Breast epithelium (tissue), 4 donors: Measurements from ENCODE around the gene NCKAP5. TPM values are rescaled to one million over a fixed set of nuclear protein-coding genes. Genes with fewer than 3 reads are reported as not detected.
A peak's percentile ranks its signal among the peaks of the same experiment; 100 is the strongest.

Experiments used
- DNase-seq, 2 donors: peaks; one replicate each; pipeline ENCODE4 v3.0.0-alpha.2; 2019; ENCODE audit warnings: low spot score in 2 of 2
- H3K27ac ChIP-seq, 2 donors: fragments of 200-600 bp; sonication (generic) in 1 of 2; one replicate each; pipeline ENCODE4 v1.5.1; 2016 to 2019; ENCODE audit warnings: mild to moderate bottlenecking in 1 of 2
- H3K27me3 ChIP-seq, 2 donors: fragments of 200-600 bp; sonication (generic) in 1 of 2; one replicate each; pipeline versions ENCODE4 v1.5.1 to v1.6.0; 2017 to 2019; ENCODE audit warnings: control low read depth in 1 of 2, mild to moderate bottlenecking in 1 of 2
- H3K36me3 ChIP-seq: fragments of 200-600 bp; one replicate; pipeline ENCODE4 v1.5.1; 2019
- H3K4me1 ChIP-seq, 2 donors: fragments of 200-600 bp; sonication (generic); one replicate each; pipeline ENCODE4 v1.5.1; 2016 to 2019; ENCODE audit warnings: control low read depth in 1 of 2
- H3K4me3 ChIP-seq, 3 donors: fragments of 200-600 bp; sonication (generic); 1 replicate in 2 of 3; 2 replicates in 1 of 3; pipeline ENCODE4 v1.5.1; 2016 to 2019; ENCODE audit warnings: mild to moderate bottlenecking in 3 of 3, moderate library complexity in 2 of 3
- H3K9me3 ChIP-seq, 2 donors: fragments of 200-600 bp; sonication (generic) in 1 of 2; one replicate each; pipeline ENCODE4 v1.5.1; 2016 to 2019; ENCODE audit warnings: control low read depth in 1 of 2
- CTCF ChIP-seq, 3 donors: fragments of 450-650 bp; IDR thresholded peaks; one replicate each; pipeline ENCODE4 v1.5.1; 2016 to 2017; ENCODE audit warnings: antibody characterized with exemption in 3 of 3, mild to moderate bottlenecking in 3 of 3, moderate library complexity in 3 of 3
- POLR2A ChIP-seq: fragments of 450-650 bp; IDR thresholded peaks from one replicate; pipeline ENCODE4 v1.6.1; 2016; ENCODE audit warnings: antibody characterized with exemption, mild to moderate bottlenecking, moderate library complexity
- POLR2AphosphoS5 ChIP-seq, 3 donors: sonication (generic); formaldehyde crosslinking; IDR thresholded peaks; one replicate each; pipeline ENCODE4 v1.6.1; 2017; ENCODE audit warnings: antibody characterized with exemption in 3 of 3
- intact Hi-C: fragments of 100-400 bp; cut with DNase I; formaldehyde crosslinking; loops from one replicate; pipeline ENCODE4 v1.15.1; 2023; ENCODE audit warnings: low total_unique reads
- total RNA-seq, 3 donors: library from RNA; depleted of rRNA; stranded (reverse); fragments of >200 nt; gene quantifications; one replicate each; pipeline ENCODE4 v1.1.0, GENCODE V29; 2016

Gene NCKAP5
- total RNA-seq, 3 donors from 2014 or later = 1.1 to 10.5 (median 6.1) TPM

- DNase-seq = peak in 1 of 2 donors; percentile 20
- no peaks in the 10 kb centered on the region for H3K36me3 ChIP-seq
- no peaks in the 10 kb centered on the region for H3K9me3 ChIP-seq
- intact Hi-C loops = no loop called here
- no peak overlapping the region for H3K27ac ChIP-seq
- no peaks in the 10 kb centered on the region for H3K27me3 ChIP-seq
- no peak overlapping the region for H3K4me3 ChIP-seq
- H3K4me1 ChIP-seq = no peaks in the 10 kb centered on the region
- TF ChIP-seq POLR2A = no peak
- TF ChIP-seq POLR2AphosphoS5 (IDR thresholded peaks at IDR 0.05) = no peak
- no peak for TF ChIP-seq CTCF (IDR thresholded peaks at IDR 0.05)
Measured at GRCh38 chr2:133312038-133312729, 256.1 kb downstream of the NCKAP5 start.

GRCh38 chr2:133306236-133306635 lies 262.0 kb downstream of the NCKAP5 start:
- intact Hi-C loops = no loop called here

GRCh38 chr2:133304344-133304743 lies 263.9 kb downstream of the NCKAP5 start:
- TF ChIP-seq POLR2AphosphoS5 (IDR thresholded peaks at IDR 0.05) (no peak), CTCF (IDR thresholded peaks at IDR 0.05) (no peak), POLR2A (no peak)
- H3K27me3 ChIP-seq = no peaks in the 10 kb centered on the region

More at GRCh38 chr2:133306236-133306635, 262.0 kb downstream of the NCKAP5 start:
- no peaks in the 10 kb centered on the region for H3K9me3 ChIP-seq
- no peaks in the 10 kb centered on the region for H3K27me3 ChIP-seq
- no peaks in the 10 kb centered on the region for H3K4me1 ChIP-seq
- DNase-seq = no peak
- TF ChIP-seq POLR2A (no peak), CTCF (IDR thresholded peaks at IDR 0.05) (no peak), POLR2AphosphoS5 (IDR thresholded peaks at IDR 0.05) (no peak)
- no peak overlapping the region for H3K4me3 ChIP-seq
- no peak overlapping the region for H3K27ac ChIP-seq
- no peaks in the 10 kb centered on the region for H3K36me3 ChIP-seq

GRCh38 chr2:133303150-133303549 lies 265.1 kb downstream of the NCKAP5 start:
- H3K27me3 ChIP-seq = no peaks in the 10 kb centered on the region
- H3K36me3 ChIP-seq = no peaks in the 10 kb centered on the region
- H3K4me1 ChIP-seq = no peaks in the 10 kb centered on the region
- no peaks in the 10 kb centered on the region for H3K9me3 ChIP-seq
- TF ChIP-seq POLR2A = no peak
- no peak overlapping the region for H3K4me3 ChIP-seq
- H3K27ac ChIP-seq = no peak overlapping the region
- DNase-seq = no peak
- intact Hi-C loops = no loop called here

More at GRCh38 chr2:133304344-133304743, 263.9 kb downstream of the NCKAP5 start:
- Histone ChIP-seq H3K4me3 (no peak overlapping the region), H3K9me3 (no peaks in the 10 kb centered on the region), H3K27ac (no peak overlapping the region), H3K36me3 (no peaks in the 10 kb centered on the region), H3K4me1 (no peaks in the 10 kb centered on the region)
- DNase-seq = no peak
- intact Hi-C loops = no loop called here

- H3K27me3 ChIP-seq = no peaks in the 10 kb centered on the region
- intact Hi-C loops = no loop called here
- no peaks in the 10 kb centered on the region for H3K36me3 ChIP-seq
- TF ChIP-seq POLR2A (no peak), POLR2AphosphoS5 (IDR thresholded peaks at IDR 0.05) (no peak), CTCF (IDR thresholded peaks at IDR 0.05) (no peak)
- no peak overlapping the region for H3K4me3 ChIP-seq
- H3K4me1 ChIP-seq = no peaks in the 10 kb centered on the region
- DNase-seq = no peak
- no peak overlapping the region for H3K27ac ChIP-seq
- no peaks in the 10 kb centered on the region for H3K9me3 ChIP-seq
Measured at GRCh38 chr2:133296401-133296800, 271.9 kb downstream of the NCKAP5 start.
